ENCODE data around the gene IFNA16. TPM values are rescaled to one million over a fixed set of nuclear protein-coding genes. Genes with fewer than 3 reads are reported as not detected.
A peak's percentile ranks its signal among the peaks of the same experiment; 100 is the strongest.
"Not testable (repeated sequence)": the region's sequence is repeated elsewhere in the genome, so short reads cannot be mapped to it uniquely, and the experiment has no call there.

Gene IFNA16
- not detected for total RNA-seq
- polyA plus RNA-seq = not detected
- long read RNA-seq, donor 1 = 0 reads
- long read RNA-seq, donor 2 = 0 reads
- long read RNA-seq, donor 3 = 0 reads
- long read RNA-seq, donor 4 = 0 reads

DNA sequence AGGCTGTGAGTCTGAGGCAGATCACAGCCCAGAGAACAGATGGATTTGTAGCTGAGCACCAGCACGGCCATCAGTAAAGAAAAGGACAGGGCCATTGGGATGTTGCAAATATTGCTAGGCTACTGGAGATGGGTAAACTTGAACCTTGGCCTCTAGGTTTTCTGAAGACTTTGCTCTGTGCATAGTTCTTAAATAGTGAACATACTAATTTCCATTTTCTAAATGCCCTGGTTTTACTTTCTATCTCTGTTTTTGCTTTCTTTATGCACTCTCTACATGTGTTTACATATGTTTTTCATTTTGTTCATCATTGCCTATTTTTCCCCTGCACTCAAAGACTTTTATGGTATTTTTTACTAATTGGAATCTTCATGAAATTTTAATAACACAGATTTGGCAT is at the start of gene IFNA16:
IFNA16 (minus strand) TSS at position 101 of the 400 bp plus-strand sequence; CDS start at position 95, 6 bp downstream.
- H3K4me1 ChIP-seq (ENCODE audit: control insufficient read depth, insufficient read depth, low read length); H3K4me3 ChIP-seq (ENCODE audit: low read length); H3K27ac ChIP-seq (ENCODE audit: low read length); DNase-seq; intact Hi-C loops (cut with DNase I); H3K9me3 ChIP-seq (ENCODE audit: control insufficient read depth, low read length); ATAC-seq; H3K27me3 ChIP-seq (ENCODE audit: control insufficient read depth, insufficient read depth): not testable (repeated sequence)
- WGBS = 88% methylated on average over 1 of the region's 1 CpG

DNA sequence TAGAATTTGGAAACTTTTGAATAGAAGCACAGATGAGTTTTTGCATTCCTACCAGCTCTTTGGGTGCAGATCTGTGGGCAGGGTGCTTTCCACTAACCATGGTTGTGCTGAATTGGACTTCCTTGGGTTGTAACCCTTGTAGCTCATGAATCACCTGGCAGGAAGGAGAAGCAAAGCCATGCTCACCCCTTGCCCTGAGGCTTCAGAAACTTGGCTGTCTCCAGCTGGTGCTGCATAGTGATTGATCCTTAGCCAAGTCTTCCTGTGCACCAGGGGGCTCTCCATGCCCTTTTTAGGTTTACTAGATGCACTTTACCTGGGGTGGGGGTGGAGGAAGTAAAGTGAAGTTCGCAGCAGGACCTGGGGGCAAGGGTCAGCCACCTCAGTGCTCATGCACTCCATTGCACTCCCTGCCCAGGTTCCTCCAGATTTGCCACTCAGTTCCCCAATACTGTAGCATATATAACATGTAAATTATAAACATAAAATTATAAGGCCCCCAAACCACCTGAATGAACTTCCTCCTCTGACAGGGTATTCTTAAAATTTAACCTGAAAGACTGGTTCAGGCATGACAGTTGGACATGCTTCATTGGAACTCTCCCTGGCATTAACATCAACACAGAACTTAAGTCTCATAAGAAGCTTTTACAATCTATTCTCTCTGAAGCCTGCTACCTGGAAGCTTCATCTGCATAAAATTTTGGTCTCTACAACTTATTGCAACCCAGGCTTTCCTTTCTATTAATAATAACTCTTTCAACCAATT is 48.5 kb upstream of the IFNA16 start:
- ATAC-seq (no peak), DNase-seq (no peak)
- Histone ChIP-seq H3K4me3 (ENCODE audit: low read length) (no peak overlapping the region), H3K27ac (ENCODE audit: low read length) (no peak overlapping the region), H3K9me3 (ENCODE audit: control insufficient read depth, low read length) (no peaks in the 10 kb centered on the region), H3K4me1 (ENCODE audit: control insufficient read depth, insufficient read depth, low read length) (no peaks in the 10 kb centered on the region), H3K27me3 (ENCODE audit: control insufficient read depth, insufficient read depth) (no peaks in the 10 kb centered on the region)
- intact Hi-C loops (cut with DNase I) = no loop called here
- 33% methylated on average over 1 of the region's 1 CpG for WGBS

DNA sequence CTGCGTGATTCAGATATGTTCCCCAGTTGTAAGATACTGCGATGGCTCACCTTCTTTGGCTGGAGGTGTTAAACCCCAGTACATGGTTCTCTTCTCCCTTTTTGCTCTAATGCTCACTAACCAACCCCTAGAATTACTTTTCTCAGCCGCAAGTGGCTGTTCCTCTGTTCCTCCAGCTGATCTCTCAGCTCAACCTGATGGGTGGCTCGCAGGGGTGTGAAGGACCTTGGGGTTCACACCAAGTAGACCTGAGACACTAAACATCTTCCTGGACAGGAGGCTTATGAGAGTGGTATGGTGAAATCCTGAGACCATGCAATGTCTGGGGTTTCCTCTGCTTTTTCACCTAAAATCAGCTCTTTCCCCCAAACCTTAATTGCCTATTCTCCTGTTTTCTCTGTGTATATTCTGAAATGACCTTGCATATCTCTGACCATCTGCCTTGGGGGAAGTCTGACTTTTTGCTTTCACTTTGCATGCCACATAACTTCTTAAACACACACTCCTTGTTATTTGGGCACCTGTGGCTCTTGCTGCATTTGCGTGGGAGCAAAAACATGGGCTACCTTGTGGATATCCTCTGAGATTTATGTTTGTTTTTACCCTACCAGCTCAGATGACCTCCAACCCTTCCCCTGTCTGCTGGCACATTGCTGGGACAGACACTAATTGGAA is 38.6 kb upstream of the IFNA16 start:
- Histone ChIP-seq H3K9me3 (ENCODE audit: control insufficient read depth, low read length) (no peaks in the 10 kb centered on the region), H3K4me1 (ENCODE audit: control insufficient read depth, insufficient read depth, low read length) (no peaks in the 10 kb centered on the region), H3K27me3 (ENCODE audit: control insufficient read depth, insufficient read depth) (no peaks in the 10 kb centered on the region), H3K27ac (ENCODE audit: low read length) (no peak overlapping the region), H3K4me3 (ENCODE audit: low read length) (no peak overlapping the region)
- DNase-seq (no peak), ATAC-seq (no peak)
- 87% methylated on average over 5 of the region's 5 CpGs for WGBS
- intact Hi-C loops (cut with DNase I) = no loop called here

DNA sequence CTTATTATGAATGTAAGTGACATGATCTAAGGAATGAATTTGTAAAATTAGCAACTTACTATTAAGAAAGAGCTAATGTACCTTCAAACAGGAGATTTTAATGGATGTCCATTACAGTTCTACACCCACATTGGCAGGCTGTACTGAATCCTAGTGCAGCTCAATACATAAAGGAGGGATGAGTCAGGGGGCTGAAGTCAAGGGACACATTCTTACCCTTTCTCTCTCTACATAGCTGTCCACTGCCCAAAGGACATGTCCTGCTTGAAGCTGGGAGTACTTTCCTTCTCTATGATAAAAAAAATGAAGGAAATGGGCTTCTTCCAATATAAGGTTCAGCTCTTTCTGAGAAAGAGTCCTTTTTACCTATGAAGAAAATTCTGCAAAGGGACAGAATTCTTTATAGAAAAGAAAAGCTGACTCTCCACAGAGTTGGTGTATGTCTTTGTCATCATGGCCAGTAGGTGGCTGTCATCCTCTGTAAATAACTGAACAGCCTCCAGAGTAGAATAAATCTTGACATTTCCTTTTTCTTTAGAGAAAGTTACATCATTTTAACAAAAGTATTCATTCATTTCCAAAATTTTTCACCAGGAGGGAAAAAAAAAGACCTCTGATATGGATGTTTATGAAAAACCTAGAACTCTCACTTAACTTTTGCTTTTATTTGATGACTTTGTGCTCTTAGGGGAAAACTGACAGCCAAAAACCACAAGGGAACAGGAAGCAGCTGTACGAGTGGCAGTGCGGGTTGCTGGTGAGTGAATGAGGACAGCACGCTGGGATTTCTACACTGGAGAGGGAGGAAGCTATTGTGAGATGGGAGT is 35.8 kb upstream of the IFNA16 start:
- Histone ChIP-seq H3K4me3 (ENCODE audit: low read length) (no peak overlapping the region), H3K4me1 (ENCODE audit: control insufficient read depth, insufficient read depth, low read length) (no peaks in the 10 kb centered on the region), H3K27me3 (ENCODE audit: control insufficient read depth, insufficient read depth) (no peaks in the 10 kb centered on the region), H3K9me3 (ENCODE audit: control insufficient read depth, low read length) (no peaks in the 10 kb centered on the region), H3K27ac (ENCODE audit: low read length) (no peak overlapping the region)
- DNase-seq (peak; percentile 40 to 58 (median 55)), ATAC-seq (peak; percentile 80 to 93)
- 0% methylated on average over 3 of the region's 3 CpGs for WGBS
- intact Hi-C loops (cut with DNase I) = no loop called here

DNA sequence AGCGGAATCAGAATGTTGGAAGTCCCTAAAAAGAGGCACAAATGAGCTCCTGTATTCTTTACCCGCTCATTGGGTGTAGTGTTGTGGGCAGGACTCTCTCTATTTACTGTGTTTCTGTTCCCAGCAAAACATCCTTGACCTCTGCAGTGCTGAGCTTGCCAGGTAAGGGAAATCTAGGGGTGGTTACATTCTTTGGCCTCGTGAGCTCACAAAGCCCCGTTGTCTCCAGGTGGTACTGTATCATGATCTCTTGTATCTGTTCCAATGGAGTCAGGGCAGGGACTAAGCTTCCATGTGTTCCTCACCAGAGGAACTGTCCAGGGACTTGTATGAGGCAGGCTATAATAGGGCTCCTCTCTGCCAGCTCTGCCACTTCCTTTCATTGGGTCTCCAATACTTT is 34.5 kb upstream of the IFNA16 start:
- Histone ChIP-seq H3K4me1 (ENCODE audit: control insufficient read depth, insufficient read depth, low read length) (no peaks in the 10 kb centered on the region), H3K4me3 (ENCODE audit: low read length) (no peak overlapping the region), H3K9me3 (ENCODE audit: control insufficient read depth, low read length) (no peaks in the 10 kb centered on the region), H3K27me3 (ENCODE audit: control insufficient read depth, insufficient read depth) (no peaks in the 10 kb centered on the region), H3K27ac (ENCODE audit: low read length) (no peak overlapping the region)
- DNase-seq = no peak
- intact Hi-C loops (cut with DNase I) = no loop called here
- ATAC-seq = no peak
- 68% methylated on average over 4 of the region's 4 CpGs for WGBS

DNA sequence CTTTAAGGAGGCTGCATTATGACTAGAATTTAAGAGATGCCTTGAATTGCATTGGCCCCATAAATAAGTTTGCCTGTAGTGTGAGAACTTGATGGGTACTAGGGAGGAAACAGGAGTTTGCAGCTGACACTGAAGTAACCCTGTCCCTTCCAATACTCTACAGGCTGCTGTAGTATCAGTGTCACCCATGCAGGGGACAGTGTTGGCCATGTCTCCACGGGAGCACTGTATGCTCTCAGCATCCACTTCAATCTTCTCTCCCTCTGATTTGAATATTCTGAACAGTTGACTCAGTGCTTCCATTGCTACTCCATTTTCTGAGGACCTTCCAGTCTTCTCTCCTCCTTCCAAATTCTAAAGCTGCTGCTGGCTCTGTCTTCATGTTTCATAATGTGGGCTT is 34.1 kb upstream of the IFNA16 start:
- intact Hi-C loops (cut with DNase I) = no loop called here
- no peak for DNase-seq

DNA sequence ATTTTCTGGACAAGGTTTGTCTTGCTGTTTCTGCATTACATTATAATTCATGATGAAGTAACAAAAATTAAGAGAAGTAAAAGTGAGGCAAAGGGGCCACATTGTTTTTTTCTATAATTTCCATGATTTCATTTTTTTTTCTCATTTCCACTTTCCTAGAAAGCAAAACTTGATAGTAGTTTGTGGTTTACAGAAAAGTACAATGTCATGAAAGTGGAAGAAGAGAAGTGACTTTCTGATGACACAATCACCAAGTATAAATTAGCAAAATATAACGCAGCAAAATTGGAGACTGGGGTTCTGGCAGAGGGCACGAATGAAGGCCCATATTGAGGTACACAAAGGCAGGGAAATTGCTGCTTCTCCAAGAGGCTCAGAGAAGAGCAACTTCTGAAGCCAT is 27.7 kb upstream of the IFNA16 start:
- intact Hi-C loops (cut with DNase I) = loop anchor here in 1 of 4 donors (10.0 kb wide), 1 partner anchor 540 kb away; no protein-coding TSS in a partner anchor
- Histone ChIP-seq H3K27ac (ENCODE audit: low read length) (no peak overlapping the region), H3K4me3 (ENCODE audit: low read length) (no peak overlapping the region), H3K9me3 (ENCODE audit: control insufficient read depth, low read length) (no peaks in the 10 kb centered on the region), H3K27me3 (ENCODE audit: control insufficient read depth, insufficient read depth) (no peaks in the 10 kb centered on the region), H3K4me1 (ENCODE audit: control insufficient read depth, insufficient read depth, low read length) (no peaks in the 10 kb centered on the region)
- WGBS = 47% methylated on average over 2 of the region's 2 CpGs
- DNase-seq (no peak), ATAC-seq (no peak)

More for the DNA sequence above, 34.1 kb upstream of the IFNA16 start:
- 33% methylated on average over 1 of the region's 1 CpG for WGBS
- no peak for ATAC-seq
- H3K27ac ChIP-seq (ENCODE audit: low read length) = no peak overlapping the region
- no peak overlapping the region for H3K4me3 ChIP-seq (ENCODE audit: low read length)
- no peaks in the 10 kb centered on the region for H3K27me3 ChIP-seq (ENCODE audit: control insufficient read depth, insufficient read depth)
- H3K9me3 ChIP-seq (ENCODE audit: control insufficient read depth, low read length) = no peaks in the 10 kb centered on the region
- no peaks in the 10 kb centered on the region for H3K4me1 ChIP-seq (ENCODE audit: control insufficient read depth, insufficient read depth, low read length)

DNA sequence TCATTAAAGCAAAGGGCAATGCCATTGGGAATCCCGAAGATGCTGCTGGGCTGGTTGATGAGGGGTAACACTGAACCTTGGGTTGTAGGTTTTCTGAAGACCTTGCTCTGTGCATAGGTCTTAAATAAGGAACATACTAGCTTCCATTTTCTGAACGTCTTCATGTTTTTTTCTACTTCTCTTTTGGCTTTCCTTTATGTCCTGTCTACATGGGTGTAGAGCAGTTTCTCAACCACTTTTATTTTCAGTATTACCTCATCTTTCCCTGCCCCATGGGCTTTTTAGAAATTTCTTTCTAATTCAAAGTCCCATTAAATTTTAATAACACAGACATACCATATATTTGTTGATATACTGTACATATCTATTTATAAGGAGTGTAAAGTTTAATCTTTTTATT is 22.8 kb upstream of the IFNA16 start, which contains the start of gene IFNA14:
IFNA14 (minus strand) TSS at position 95 of the 400 bp plus-strand sequence; CDS start at position 25, 70 bp downstream.
- Histone ChIP-seq H3K4me1 (ENCODE audit: control insufficient read depth, insufficient read depth, low read length) (no peaks in the 10 kb centered on the region), H3K4me3 (ENCODE audit: low read length) (no peak within 1 kb of the TSS), H3K9me3 (ENCODE audit: control insufficient read depth, low read length) (no peaks in the 10 kb centered on the region), H3K27ac (ENCODE audit: low read length) (no peak within 1 kb of the TSS), H3K27me3 (ENCODE audit: control insufficient read depth, insufficient read depth) (no peaks in the 10 kb centered on the region)
- no peak for DNase-seq
- no peak for ATAC-seq
- intact Hi-C loops (cut with DNase I) = loop anchor here in 1 of 4 donors (10.0 kb wide), 1 partner anchor 545 kb away; no protein-coding TSS in a partner anchor
- WGBS = 75% methylated on average over 2 of the region's 2 CpGs

DNA sequence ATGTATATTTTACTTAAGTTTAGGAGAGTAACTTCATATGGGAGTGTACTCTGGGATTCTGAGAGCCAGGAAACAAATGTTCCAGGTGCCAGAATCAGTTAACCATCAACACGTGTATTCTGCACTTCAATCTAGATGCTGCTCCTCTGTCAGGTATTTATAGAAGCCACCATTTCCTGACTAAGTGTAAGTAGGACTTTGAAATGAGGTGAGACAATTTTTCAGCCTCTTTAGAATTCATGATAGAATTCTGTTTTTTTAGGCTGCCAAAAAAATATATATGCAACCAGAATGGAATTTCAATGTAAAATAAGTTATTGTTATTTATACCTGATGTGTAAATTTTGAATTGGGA is 19.2 kb upstream of the IFNA16 start:
- not testable (repeated sequence) for H3K9me3 ChIP-seq (ENCODE audit: control insufficient read depth, low read length)

DNA sequence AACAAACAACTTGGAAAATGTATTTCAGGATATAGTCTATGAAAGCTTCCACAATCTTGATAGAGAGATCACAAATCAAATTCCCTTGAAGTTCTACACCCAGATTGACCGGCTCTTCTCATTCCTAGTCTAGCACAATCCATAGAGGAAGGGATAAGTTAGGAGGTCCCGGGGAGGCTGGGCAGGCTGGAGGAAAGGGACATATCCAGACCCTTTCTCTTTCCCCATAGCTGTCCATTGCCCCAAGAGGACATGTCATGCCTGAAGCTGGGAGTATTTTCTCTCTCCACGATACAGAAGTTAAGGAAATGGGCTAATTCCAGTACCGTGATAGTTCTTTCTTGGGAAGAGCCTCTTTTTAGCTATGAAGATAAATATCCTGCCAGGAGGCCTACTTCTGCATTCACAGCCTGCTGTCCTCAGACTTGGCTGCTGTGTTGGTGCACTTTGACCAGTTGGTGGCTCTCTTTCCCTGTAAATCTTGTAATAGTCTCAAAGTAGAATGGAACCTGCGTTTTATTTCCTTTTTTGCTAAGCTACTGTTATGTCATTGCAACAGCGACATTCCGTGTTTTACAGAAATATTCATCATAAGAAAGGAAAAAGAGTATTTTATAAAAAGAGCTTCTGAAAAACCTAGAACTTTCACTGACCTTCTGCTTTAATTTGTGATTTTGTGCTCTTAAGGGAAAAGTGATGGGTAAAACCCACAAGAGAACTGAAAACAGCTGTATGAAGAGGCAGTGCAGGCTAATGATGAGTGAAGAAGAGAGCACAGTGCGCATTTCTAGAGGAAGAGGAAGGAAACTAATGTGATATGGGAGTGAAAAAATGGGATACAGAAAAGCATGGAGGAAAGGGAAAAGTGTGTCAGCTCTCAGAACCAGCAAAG is 18.6 kb upstream of the IFNA16 start:
- intact Hi-C loops (cut with DNase I) = not testable (repeated sequence)
- DNase-seq = peak in 1 of 3 donors; percentile 45
- 31% methylated on average over 8 of the region's 8 CpGs for WGBS

More for the DNA sequence above, 19.2 kb upstream of the IFNA16 start:
- intact Hi-C loops (cut with DNase I); DNase-seq; ATAC-seq; H3K27me3 ChIP-seq (ENCODE audit: control insufficient read depth, insufficient read depth); H3K4me1 ChIP-seq (ENCODE audit: control insufficient read depth, insufficient read depth, low read length); H3K4me3 ChIP-seq (ENCODE audit: low read length); H3K27ac ChIP-seq (ENCODE audit: low read length): not testable (repeated sequence)
- WGBS = 7% methylated on average over 1 of the region's 1 CpG

More for the DNA sequence above, 18.6 kb upstream of the IFNA16 start:
- H3K4me3 ChIP-seq (ENCODE audit: low read length); H3K4me1 ChIP-seq (ENCODE audit: control insufficient read depth, insufficient read depth, low read length); H3K27me3 ChIP-seq (ENCODE audit: control insufficient read depth, insufficient read depth); H3K27ac ChIP-seq (ENCODE audit: low read length); H3K9me3 ChIP-seq (ENCODE audit: control insufficient read depth, low read length): not testable (repeated sequence)
- ATAC-seq = peak; percentile 64 to 77

All from right cardiac atrium (tissue), 5 donors.